Adrenal gland (tissue), 12 donors: ENCODE measurements around the gene UMPS. TPM values are rescaled to one million over a fixed set of nuclear protein-coding genes. Genes with fewer than 3 reads are reported as not detected.
"Not testable (repeated sequence)": the region's sequence is repeated elsewhere in the genome, so short reads cannot be mapped to it uniquely, and the experiment has no call there.

Experiments
- DNase-seq, 7 donors: peaks; one replicate each; pipeline ENCODE4 v3.0.0-alpha.2; 2019 to 2020
- H3K27ac ChIP-seq, 5 donors: fragments of 200-600 bp; sonication (generic) in 4 of 5; 1 replicate in 3 of 5; 2 replicates in 2 of 5; pipeline versions ENCODE4 v1.5.1 to v1.8.0; 2016 to 2020; ENCODE audit warnings: mild to moderate bottlenecking in 1 of 5
- H3K27me3 ChIP-seq: fragments of 200-600 bp; 2 replicates; pipeline ENCODE4 v1.8.0; 2021
- H3K36me3 ChIP-seq, 2 donors: fragments of 200-600 bp; replicated peaks in 1 of 2; 1 replicate in 1 of 2; 2 replicates in 1 of 2; pipeline versions ENCODE4 v1.5.1 to v1.8.0; 2018 to 2022
- H3K4me1 ChIP-seq, 2 donors: fragments of 200-600 bp; replicated peaks in 1 of 2; 1 replicate in 1 of 2; 2 replicates in 1 of 2; pipeline versions ENCODE4 v1.5.1 to v1.8.0; 2018 to 2021
- H3K4me3 ChIP-seq, 4 donors: fragments of 200-600 bp; sonication (generic) in 3 of 4; one replicate each; pipeline ENCODE4 v1.5.1; 2016 to 2018
- H3K9me3 ChIP-seq, 3 donors: fragments of 200-600 bp; sonication (generic) in 1 of 3; replicated peaks in 1 of 3; 1 replicate in 2 of 3; 2 replicates in 1 of 3; pipeline versions ENCODE4 v1.5.1 to v1.8.0; 2016 to 2021
- CTCF ChIP-seq, 6 experiments: fragments of 450-650 bp in 4 of 6; fragments of 200-600 bp in 2 of 6; sonication (generic) in 1 of 6; IDR thresholded peaks; 1 replicate in 5 of 6; 2 replicates in 1 of 6; pipeline versions ENCODE4 v1.5.1 to v1.8.0; 2016 to 2021; ENCODE audit warnings: antibody characterized with exemption in 6 of 6, mild to moderate bottlenecking in 2 of 6, moderate library complexity in 1 of 6
- POLR2A ChIP-seq, 2 donors: fragments of 450-650 bp; IDR thresholded peaks; one replicate each; pipeline ENCODE4 v1.6.1; 2017; ENCODE audit warnings: antibody characterized with exemption in 2 of 2, mild to moderate bottlenecking in 2 of 2, moderate library complexity in 1 of 2
- WGBS, 4 donors: extraction: QIAGEN DNeasy Blood & Tissue Kit in 2 of 4; methylation state at CpG; one replicate each; pipeline versions ENCODE4 v1.1.5 to v1.1.7; 2013 to 2017; 5-methylcytosine and 5-hydroxymethylcytosine counted together
- intact Hi-C, 2 donors: fragments of 100-400 bp; cut with DNase I; formaldehyde crosslinking; loops; one replicate each; pipeline versions ENCODE4 v1.14.1 to v1.15.0; 2022 to 2023
- polyA plus RNA-seq, 3 donors: library from polyadenylated mRNA; stranded (reverse); fragments of 200-250 nt in 2 of 3; fragments of 350-450 nt in 1 of 3; fragmentation: Illumina TruSeq in 1 of 3; extraction: RNeasy Lipid Tissue Mini Kit (QIAGEN cat#74804) in 1 of 3; gene quantifications; one replicate each; pipeline ENCODE4 v1.2.3, GENCODE V29; 2013 to 2014
- total RNA-seq, 9 donors: library from RNA; depleted of rRNA in 4 of 9; stranded (reverse); fragments of >200 nt in 4 of 9; fragments of 120-200 nt in 1 of 9; fragmentation: NEBNext Ultra II Directional in 1 of 9; extraction: Animal tissue kit (Norgen Biotek cat#: 25700) in 1 of 9; gene quantifications; one replicate each; pipeline versions ENCODE4 v1.1.0 to v1.2.4, GENCODE V29; 2013 to 2023
- donor health status: healthy with polysubstance abuse.
- donor health status: Bipolar disorder and iron deficiency.
- donor health status: DM: yes; HTN: yes; CAD: no.
- donor health status: DM: no; HTN: no; CAD: no.
- donor health status: DM: no; HTN: no; CAD: no.
- donor health status: DM: yes; HTN: yes; CAD: no.

The UMPS gene
- total and polyA plus RNA-seq, 12 donors, result 8.8 to 45.9 (median 26.8) TPM

- no peak for DNase-seq
- H3K4me1 ChIP-seq, result peaks cover 0 to 5% of the 10 kb centered on the region in 2 donors
- H3K9me3 ChIP-seq, result no peaks in the 10 kb centered on the region
- no peak overlapping the region for H3K4me3 ChIP-seq
- no peaks in the 10 kb centered on the region for H3K27me3 ChIP-seq
- intact Hi-C loops, result no loop called here
- TF ChIP-seq CTCF (IDR thresholded peaks at IDR 0.05) (no peak), POLR2A (IDR thresholded peaks at IDR 0.05) (no peak)
- WGBS, 4 donors, result 68 to 82% (median 74%) methylated on average over 1 of the region's 1 CpG
- H3K36me3 ChIP-seq, result no peaks in the 10 kb centered on the region
- no peak overlapping the region for H3K27ac ChIP-seq
Observed at GRCh38 chr3:124705552-124705951, 24.7 kb upstream of the UMPS start.

GRCh38 chr3:124707223-124707622 lies 23.0 kb upstream of the UMPS start:
- intact Hi-C loops, DNase-seq, H3K27ac ChIP-seq, H3K9me3 ChIP-seq, H3K4me1 ChIP-seq, H3K4me3 ChIP-seq, H3K27me3 ChIP-seq, H3K36me3 ChIP-seq: not testable (repeated sequence)
- WGBS, 4 donors, result 94 to 100% (median 97%) methylated on average over 2 of the region's 2 CpGs

GRCh38 chr3:124707656-124708062 lies 22.6 kb upstream of the UMPS start:
- Histone ChIP-seq H3K4me3 (no peak overlapping the region), H3K4me1 (no peaks in the 10 kb centered on the region), H3K9me3 (no peaks in the 10 kb centered on the region), H3K36me3 (no peaks in the 10 kb centered on the region), H3K27ac (no peak overlapping the region), H3K27me3 (no peaks in the 10 kb centered on the region)
- peak in 1 of 7 donors; percentile 34 for DNase-seq
- intact Hi-C loops, result no loop called here
- TF ChIP-seq POLR2A (IDR thresholded peaks at IDR 0.05), result no peak
- no peak for TF ChIP-seq CTCF (IDR thresholded peaks at IDR 0.05)
- 65 to 82% (median 79%) methylated on average over 1 of the region's 1 CpG for WGBS, 4 donors

DNA sequence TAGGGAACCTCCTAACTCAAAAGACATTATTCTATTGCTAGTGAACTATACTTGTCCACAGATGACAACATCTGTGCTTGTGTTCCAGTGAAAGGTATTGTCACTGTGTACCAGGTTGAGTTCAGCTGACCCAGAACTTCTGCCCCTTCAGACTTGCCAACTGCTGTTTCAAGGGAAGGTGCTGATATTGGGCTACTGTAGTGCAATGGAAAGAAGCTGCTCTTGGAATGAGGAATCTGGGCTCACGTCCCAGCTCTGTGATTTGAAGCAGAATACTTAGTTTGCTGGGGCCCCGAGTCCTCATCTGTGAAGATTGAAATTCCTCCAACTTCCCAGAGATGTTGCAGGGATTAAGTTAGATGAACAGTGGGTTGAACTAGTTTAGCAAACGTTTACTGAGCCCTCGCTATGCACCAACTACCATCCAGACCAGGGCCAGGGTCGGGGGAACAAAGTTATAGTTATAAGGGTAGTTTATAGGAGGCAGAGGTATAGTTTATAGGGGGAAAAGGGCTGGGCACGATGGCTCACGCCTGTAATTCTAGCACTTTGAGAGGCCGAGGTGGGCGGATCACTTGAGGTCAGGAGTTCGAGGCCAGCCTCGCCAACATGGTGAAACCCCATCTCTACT lies 15.9 kb upstream of the UMPS start:
- no peak overlapping the region for H3K4me3 ChIP-seq
- intact Hi-C loops, result no loop called here
- no peaks in the 10 kb centered on the region for H3K36me3 ChIP-seq
- H3K4me1 ChIP-seq, result no peaks in the 10 kb centered on the region
- no peak for DNase-seq
- TF ChIP-seq POLR2A (IDR thresholded peaks at IDR 0.05) (no peak), CTCF (IDR thresholded peaks at IDR 0.05) (no peak)
- H3K27me3 ChIP-seq, result no peaks in the 10 kb centered on the region
- H3K9me3 ChIP-seq, result no peaks in the 10 kb centered on the region
- WGBS, 4 donors, result 80 to 91% (median 87%) methylated on average over 11 of the region's 11 CpGs
- H3K27ac ChIP-seq, result no peak overlapping the region

DNA sequence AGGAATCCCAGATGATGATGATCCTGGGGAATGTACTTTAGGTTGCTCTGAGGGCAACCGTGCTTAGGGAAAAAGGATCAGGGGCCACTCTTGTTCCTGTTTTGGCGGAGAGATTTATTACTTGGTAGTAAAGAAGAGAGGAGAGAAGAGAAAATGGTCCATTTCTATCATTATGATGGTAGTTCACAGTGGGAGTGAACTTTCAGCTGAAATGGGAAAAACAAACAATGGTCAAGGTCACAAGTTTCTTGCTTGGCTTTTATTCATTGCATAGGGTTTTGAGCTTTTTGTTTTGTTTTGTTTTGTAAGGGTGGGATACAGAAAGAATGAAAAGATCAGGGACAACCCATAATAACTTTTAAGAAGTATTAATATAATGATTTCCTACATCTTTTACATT lies 7.7 kb upstream of the UMPS start:
- Histone ChIP-seq H3K4me3 (no peak overlapping the region), H3K9me3 (no peaks in the 10 kb centered on the region), H3K4me1 (no peaks in the 10 kb centered on the region), H3K27me3 (no peaks in the 10 kb centered on the region), H3K27ac (no peak overlapping the region), H3K36me3 (no peaks in the 10 kb centered on the region)
- 61 to 79% (median 69%) methylated on average over 2 of the region's 2 CpGs for WGBS, 4 donors
- DNase-seq, result no peak
- intact Hi-C loops, result no loop called here
- no peak for TF ChIP-seq POLR2A (IDR thresholded peaks at IDR 0.05)
